Femur (tissue), 1 donor: Measurements from ENCODE around the gene EPHA3.
A peak's percentile ranks its signal among the peaks of the same experiment; 100 is the strongest.

Experiments used
- DNase-seq: peaks from one replicate; pipeline ENCODE4 v3.0.0-alpha.2; 2017

EPHA3 gene

DNA sequence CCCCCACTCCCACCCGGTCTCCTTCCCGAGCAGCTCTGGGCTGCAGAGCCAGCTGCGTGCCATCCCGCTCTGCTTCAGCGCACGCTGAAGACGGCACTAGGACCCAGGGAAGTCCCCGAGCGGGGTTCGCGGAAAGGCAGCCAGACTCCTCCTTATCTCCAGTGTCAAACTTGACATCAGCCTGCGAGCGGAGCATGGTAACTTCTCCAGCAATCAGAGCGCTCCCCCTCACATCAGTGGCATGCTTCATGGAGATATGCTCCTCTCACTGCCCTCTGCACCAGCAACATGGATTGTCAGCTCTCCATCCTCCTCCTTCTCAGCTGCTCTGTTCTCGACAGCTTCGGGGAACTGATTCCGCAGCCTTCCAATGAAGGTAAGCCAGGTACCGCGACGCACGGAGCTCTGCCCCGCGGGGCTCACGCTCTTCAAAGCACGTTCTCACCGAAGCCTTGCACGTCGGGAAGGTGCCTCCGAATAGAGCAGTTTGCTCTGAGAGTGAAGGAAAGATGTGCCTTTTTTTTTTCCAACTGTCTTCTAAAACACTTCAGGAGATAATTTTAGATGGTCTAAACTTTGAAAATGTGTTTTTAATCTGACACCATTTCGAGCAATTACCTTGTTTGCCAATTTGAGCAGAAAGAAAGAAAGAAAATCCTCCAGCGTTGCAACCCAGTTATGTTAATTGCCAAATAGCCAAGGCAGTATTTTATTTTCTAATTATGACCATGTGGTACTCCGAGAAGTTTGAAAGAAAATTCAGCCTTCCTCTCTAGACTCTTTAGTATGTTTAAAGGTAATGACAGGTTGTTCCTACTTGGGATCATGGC is at the start of gene EPHA3:
EPHA3 (plus strand) TSS at position 161 of the 830 bp plus-strand sequence; CDS start at position 289, 128 bp downstream.
- DNase-seq, result peak; percentile 90

- no peak for DNase-seq
These were observed 49.0 kb upstream of the EPHA3 start for GRCh38 chr3:89058371-89058770.

DNA sequence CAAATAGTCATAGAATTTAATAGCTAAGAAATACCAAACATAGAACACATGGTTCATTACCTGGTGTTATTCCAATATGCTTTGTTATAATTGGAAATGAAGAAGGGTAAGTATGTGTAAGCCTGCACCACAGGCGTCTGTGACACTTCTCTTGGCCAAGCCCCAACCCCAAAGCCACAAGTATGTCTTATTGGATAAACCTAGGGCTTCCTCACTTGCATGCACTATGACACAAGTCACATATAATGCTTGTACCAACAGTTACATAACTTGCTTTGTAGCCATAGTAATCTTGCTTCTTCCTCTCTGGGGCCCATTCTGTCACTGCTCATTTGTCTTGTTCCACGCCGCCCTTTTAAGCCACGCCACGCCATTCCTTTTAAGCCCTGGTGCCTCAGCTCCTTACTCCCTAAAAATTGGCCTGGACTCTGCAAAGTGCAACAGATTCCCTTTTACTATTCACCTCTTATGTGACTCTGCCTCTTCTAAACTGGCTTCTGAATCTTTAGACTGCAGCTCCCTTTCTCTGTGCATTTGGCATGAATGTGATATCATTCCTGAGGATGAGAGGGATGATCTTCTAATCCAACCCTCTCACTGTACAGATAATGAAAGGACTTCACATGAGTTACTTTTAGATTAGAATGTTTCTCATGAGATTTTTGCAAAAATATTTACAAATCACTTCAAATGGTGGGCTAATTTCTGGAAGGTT is 48.1 kb upstream of the EPHA3 start:
- peak; percentile 38 for DNase-seq

- no peak for DNase-seq
These were observed 46.2 kb upstream of the EPHA3 start for GRCh38 chr3:89061259-89061658.

DNA sequence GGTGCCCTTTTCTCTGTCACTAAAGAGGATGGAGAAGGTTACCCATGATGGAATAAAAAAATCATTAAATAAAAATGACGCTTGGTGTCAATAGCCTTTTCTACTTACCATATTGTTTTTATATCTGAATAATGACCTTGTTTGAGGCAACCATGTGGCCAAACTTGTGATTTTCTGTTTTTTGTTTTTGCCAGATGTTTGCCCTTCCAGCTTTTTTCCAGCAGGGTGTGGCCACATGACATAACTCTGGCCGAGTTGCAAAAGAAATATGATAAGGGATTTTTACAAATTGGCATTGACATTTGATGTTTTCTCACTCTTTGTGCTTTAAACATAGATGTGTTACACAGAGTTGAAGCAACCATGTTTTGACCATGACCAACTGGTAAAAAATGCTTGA is 39.7 kb upstream of the EPHA3 start:
- no peak for DNase-seq

GRCh38 chr3:89072642-89073041 is 34.8 kb upstream of the EPHA3 start:
- DNase-seq, result no peak

DNA sequence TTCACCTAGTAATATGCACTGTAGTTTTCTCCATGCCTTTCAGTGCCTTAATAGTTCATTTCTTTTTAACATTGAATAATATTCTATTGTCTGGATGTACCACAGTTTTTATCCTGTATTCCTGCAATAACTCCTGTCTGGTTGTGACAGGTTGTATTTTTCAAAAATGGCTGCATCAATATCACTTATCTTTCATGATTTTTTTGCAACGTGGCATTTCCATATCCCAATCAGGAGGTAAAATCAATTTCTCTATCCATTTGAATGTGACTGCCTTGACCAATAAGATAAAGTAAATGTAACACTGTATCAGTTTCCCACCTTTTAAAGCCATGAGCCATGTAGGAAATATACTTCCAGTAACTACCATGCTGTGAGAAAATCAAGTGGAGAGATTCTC is 27.5 kb upstream of the EPHA3 start:
- no peak for DNase-seq

- DNase-seq, result no peak
These were observed 19.6 kb upstream of the EPHA3 start for GRCh38 chr3:89087851-89088250.

DNA sequence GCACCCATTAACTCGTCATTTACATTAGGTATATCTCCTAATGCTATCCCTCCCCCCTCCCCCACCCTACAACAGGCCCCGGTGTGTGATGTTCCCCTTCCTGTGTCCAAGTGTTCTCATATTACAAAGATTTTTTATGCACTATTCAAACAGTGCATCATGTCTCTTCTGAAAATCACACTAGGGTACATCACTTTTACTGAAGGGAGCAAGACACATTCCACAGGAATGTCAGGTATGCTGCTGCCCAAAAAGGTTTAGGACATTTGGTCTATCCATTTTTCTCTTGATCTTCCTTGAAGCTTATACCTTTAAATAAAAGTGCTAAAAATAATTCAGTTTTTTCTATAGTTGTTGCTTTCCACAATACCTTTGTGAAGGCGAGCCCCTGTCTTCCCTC is 9.2 kb upstream of the EPHA3 start:
- DNase-seq, result no peak

DNA sequence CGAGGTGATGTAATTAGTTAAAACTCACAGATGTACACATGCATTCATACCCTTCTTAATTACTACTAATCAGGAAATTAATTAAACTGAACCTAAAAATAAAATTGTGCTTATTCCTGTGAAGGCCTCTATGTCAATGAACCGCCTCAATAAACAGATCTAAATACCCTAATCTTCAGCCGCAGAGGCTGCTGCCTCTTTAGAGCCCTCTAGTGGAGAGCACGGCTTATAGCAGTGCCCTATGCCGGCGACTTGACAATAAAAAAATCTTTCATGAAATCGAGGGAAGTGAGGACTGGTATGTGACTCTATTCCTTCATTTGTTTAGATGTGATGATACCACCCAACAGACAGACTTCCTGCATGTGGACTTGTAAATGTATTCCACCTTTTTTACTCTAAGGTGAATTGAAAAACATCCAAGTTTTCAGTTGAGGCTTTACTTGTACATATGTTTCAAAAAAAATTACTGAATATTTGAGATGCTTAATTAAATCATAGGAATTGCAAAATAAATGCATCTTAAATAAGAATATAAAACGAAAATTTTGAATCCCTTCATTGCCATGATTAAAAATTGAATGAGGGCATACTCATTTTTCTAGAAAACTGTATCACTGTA is 8.3 kb upstream of the EPHA3 start:
- peak; percentile 36 for DNase-seq

DNA sequence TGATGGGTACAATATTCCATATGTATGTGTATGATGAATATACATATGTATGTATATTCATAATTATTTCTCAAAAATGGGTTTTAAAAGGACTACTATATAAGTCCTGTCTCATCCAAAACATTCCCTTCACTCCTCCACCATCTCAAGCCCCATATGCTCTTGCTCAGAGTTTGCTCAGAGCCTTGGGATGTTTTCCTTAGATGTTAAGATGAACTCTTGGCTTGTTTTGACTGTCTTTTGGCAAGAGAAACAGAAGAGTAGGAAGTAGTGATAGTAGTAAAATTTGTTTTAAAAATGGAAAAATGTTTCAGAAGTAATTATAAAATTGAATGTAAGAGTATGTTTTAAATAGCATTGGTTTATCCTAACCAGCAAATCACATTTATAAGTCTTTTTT is 6.2 kb upstream of the EPHA3 start:
- no peak for DNase-seq

GRCh38 chr3:89101921-89102320 is 5.5 kb upstream of the EPHA3 start:
- no peak for DNase-seq

- DNase-seq, result no peak
These were observed 2.9 kb upstream of the EPHA3 start for GRCh38 chr3:89104499-89104898.

DNA sequence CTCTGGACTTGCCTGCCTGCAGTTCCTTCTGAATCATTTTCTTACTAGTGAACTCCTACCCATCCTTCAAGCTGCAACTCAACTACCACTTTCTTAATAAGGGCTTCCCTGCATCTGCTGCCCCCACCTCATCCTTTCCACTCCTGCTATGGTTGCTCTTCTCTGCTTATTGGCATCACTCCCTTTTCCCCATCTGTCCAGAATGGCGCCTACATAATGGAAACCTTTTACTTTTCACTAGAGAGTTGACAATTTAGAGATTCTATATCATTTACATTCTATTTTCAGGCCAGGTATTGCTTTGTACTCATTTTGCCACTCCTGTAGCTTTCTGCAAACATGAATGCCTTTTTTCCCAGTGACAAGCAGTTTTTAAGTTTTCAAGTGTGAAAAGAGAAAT is 1.9 kb upstream of the EPHA3 start:
- no peak for DNase-seq

GRCh38 chr3:89108291-89108550 is 800 bp downstream of the EPHA3 start:
- DNase-seq, result no peak

GRCh38 chr3:89113344-89113743 is 5.9 kb downstream of the EPHA3 start:
- DNase-seq, result no peak

- DNase-seq, result peak; percentile 86
These were observed 6.7 kb downstream of the EPHA3 start for GRCh38 chr3:89113893-89114840.

GRCh38 chr3:89114841-89115223 is 7.4 kb downstream of the EPHA3 start:
- no peak for DNase-seq

- no peak for DNase-seq
These were observed 9.1 kb downstream of the EPHA3 start for GRCh38 chr3:89116476-89116875.

- DNase-seq, result no peak
These were observed 30.6 kb downstream of the EPHA3 start for GRCh38 chr3:89138048-89138447.

GRCh38 chr3:89139870-89140269 is 32.4 kb downstream of the EPHA3 start:
- DNase-seq, result no peak

- no peak for DNase-seq
These were observed 36.7 kb downstream of the EPHA3 start for GRCh38 chr3:89144080-89144479.

GRCh38 chr3:89145995-89146394 is 38.6 kb downstream of the EPHA3 start:
- no peak for DNase-seq
